GM18507 (cell line): ENCODE data around the gene TMEM259.

Experiments used
- DNase-seq: peaks from one replicate; pipeline ENCODE4 v3.0.0; 2011; ENCODE audit warnings: low read depth; ENCODE audit not compliant: insufficient read length; ENCODE audit errors: extremely low spot score
- FAIRE-seq: peaks from 2 replicates; lab custom pipeline; 2011; peaks lifted over from hg19 to GRCh38; lab: Jason Lieb, UNC

Gene TMEM259

GRCh38 chr19:994516-994915 lies 26.4 kb downstream of the TMEM259 start:
- FAIRE-seq (no peak), DNase-seq (no peak)

- DNase-seq (no peak), FAIRE-seq (no peak)
These were observed 27.0 kb downstream of the TMEM259 start for GRCh38 chr19:993831-994393.

- DNase-seq (no peak), FAIRE-seq (no peak)
These were observed 27.5 kb downstream of the TMEM259 start for GRCh38 chr19:993361-993830.

- FAIRE-seq (no peak), DNase-seq (no peak)
These were observed 28.3 kb downstream of the TMEM259 start for GRCh38 chr19:992670-993055.

GRCh38 chr19:991932-992669 lies 28.8 kb downstream of the TMEM259 start:
- DNase-seq (no peak), FAIRE-seq (no peak)

GRCh38 chr19:991174-991931 lies 29.6 kb downstream of the TMEM259 start:
- no peak for FAIRE-seq
- no peak for DNase-seq

GRCh38 chr19:990746-991145 lies 30.2 kb downstream of the TMEM259 start:
- DNase-seq (no peak), FAIRE-seq (no peak)

- FAIRE-seq (no peak), DNase-seq (no peak)
These were observed 30.8 kb downstream of the TMEM259 start for GRCh38 chr19:990119-990571.

- no peak for DNase-seq
- FAIRE-seq: no peak
These were observed 31.4 kb downstream of the TMEM259 start for GRCh38 chr19:989381-990081.

GRCh38 chr19:988510-988909 lies 32.4 kb downstream of the TMEM259 start:
- no peak for DNase-seq
- no peak for FAIRE-seq

GRCh38 chr19:988081-988480 lies 32.8 kb downstream of the TMEM259 start:
- no peak for DNase-seq
- FAIRE-seq: no peak

GRCh38 chr19:986083-986482 lies 34.8 kb downstream of the TMEM259 start:
- FAIRE-seq (no peak), DNase-seq (no peak)

- peak; percentile 99 for DNase-seq
- peak; percentile 86 for FAIRE-seq
These were observed 36.6 kb downstream of the TMEM259 start, which contains the start of gene WDR18 for GRCh38 chr19:984165-984967. Gene WDR18, plus strand, starts transcription at chr19:984345. Its CDS starts 9 bp downstream, at chr19:984354.

GRCh38 chr19:982567-983170 lies 38.3 kb downstream of the TMEM259 start:
- FAIRE-seq: peak; percentile 26
- peak; percentile 86 for DNase-seq

- FAIRE-seq (no peak), DNase-seq (no peak)
These were observed 40.6 kb downstream of the TMEM259 start for GRCh38 chr19:980133-980998.

GRCh38 chr19:979318-979741 lies 41.6 kb downstream of the TMEM259 start:
- no peak for DNase-seq
- no peak for FAIRE-seq

GRCh38 chr19:977058-977464 lies 43.9 kb downstream of the TMEM259 start:
- FAIRE-seq (no peak), DNase-seq (no peak)

GRCh38 chr19:976476-976875 lies 44.4 kb downstream of the TMEM259 start:
- no peak for DNase-seq
- FAIRE-seq: no peak
